SK-N-SH (cell line): ENCODE data around the gene MEIS1. TPM values are rescaled to one million over a fixed set of nuclear protein-coding genes. Genes with fewer than 3 reads are reported as not detected.

Experiments used
- CTCF ChIA-PET: fragments of 300-600, 350-600 bp; formaldehyde crosslinking; extraction: SDS; loops from one replicate; lab custom pipeline; 2021; lab: Yijun Ruan, JAX
- POLR2A ChIA-PET: fragments of 350-600 bp; sonication (Branson Sonifier 250); formaldehyde crosslinking; extraction: SDS; loops from one replicate; lab custom pipeline; 2020; ENCODE audit warnings: antibody characterized with exemption, inconsistent platforms; lab: Yijun Ruan, JAX
- DNase-seq: peaks from one replicate; pipeline ENCODE4 v3.0.0; 2012
- H2AFZ ChIP-seq: fragments of 200-600 bp; sonication (generic); 2 replicates; pipeline ENCODE4 v1.8.1; 2016; ENCODE audit warnings: antibody characterized with exemption, mild to moderate bottlenecking, low read depth
- H3F3A ChIP-seq: fragments of 200-600 bp; sonication (generic); replicated peaks from 2 replicates; pipeline ENCODE3; 2016; ENCODE audit warnings: antibody characterized with exemption, mild to moderate bottlenecking; ENCODE audit not compliant: insufficient read depth
- H3K27ac ChIP-seq, 2 experiments: fragments of 200-500 bp in 1 of 2; fragments of 200-600 bp in 1 of 2; sonication (Bioruptor generic) in 1 of 2; sonication (generic), shearing (Covaris generic) in 1 of 2; 2 replicates each; pipeline versions ENCODE4 v1.5.1 to v1.6.1; 2014 to 2016; ENCODE audit warnings: low read depth in 2 of 2, inconsistent platforms in 1 of 2, low read length in 1 of 2, mild to moderate bottlenecking in 1 of 2, mixed read lengths in 1 of 2
- H3K27me3 ChIP-seq: fragments of 200-600 bp; sonication (generic), shearing (Covaris generic); 2 replicates; pipeline ENCODE4 v1.6.1; 2016; ENCODE audit warnings: mixed run types; ENCODE audit not compliant: insufficient read depth
- H3K36me3 ChIP-seq, 2 experiments: fragments of 200-500 bp in 1 of 2; fragments of 200-600 bp in 1 of 2; sonication (Bioruptor generic) in 1 of 2; sonication (generic) in 1 of 2; replicated peaks in 1 of 2; 2 replicates each; pipeline versions ENCODE3 to v1.5.1; 2014 to 2016; ENCODE audit warnings: low read length in 1 of 2, mild to moderate bottlenecking in 1 of 2; ENCODE audit not compliant: insufficient read depth in 2 of 2, control insufficient read depth in 1 of 2
- H3K4me1 ChIP-seq, 2 experiments: fragments of 200-500 bp in 1 of 2; fragments of 200-600 bp in 1 of 2; sonication (Bioruptor generic) in 1 of 2; sonication (generic), shearing (Covaris generic) in 1 of 2; 2 replicates each; pipeline versions ENCODE4 v1.5.1 to v1.6.1; 2014 to 2016; ENCODE audit warnings: low read depth in 1 of 2, low read length in 1 of 2, mixed run types in 1 of 2; ENCODE audit not compliant: insufficient read depth in 2 of 2, control insufficient read depth in 1 of 2
- H3K4me2 ChIP-seq: fragments of 200-600 bp; sonication (generic), shearing (Covaris generic); 2 replicates; pipeline ENCODE4 v1.6.1; 2017; ENCODE audit warnings: mixed run types
- H3K4me3 ChIP-seq, 2 experiments: fragments of 200-500 bp in 1 of 2; fragments of 200-600 bp in 1 of 2; sonication (Bioruptor generic) in 1 of 2; sonication (generic), shearing (Covaris generic) in 1 of 2; 2 replicates each; pipeline versions ENCODE4 v1.5.1 to v1.8.1; 2014 to 2016; ENCODE audit warnings: low read depth in 2 of 2, inconsistent platforms in 1 of 2, low read length in 1 of 2, mild to moderate bottlenecking in 1 of 2, mixed read lengths in 1 of 2, moderate library complexity in 1 of 2
- H3K79me2 ChIP-seq: fragments of 200-600 bp; sonication (generic); 2 replicates; pipeline ENCODE4 v1.8.1; 2017; ENCODE audit warnings: mild to moderate bottlenecking; ENCODE audit not compliant: insufficient read depth
- H3K9ac ChIP-seq: fragments of 200-600 bp; sonication (generic); 2 replicates; pipeline ENCODE4 v1.6.1; 2017; ENCODE audit warnings: mixed run types
- H3K9me2 ChIP-seq: fragments of 200-600 bp; sonication (generic); 2 replicates; pipeline ENCODE4 v1.6.1; 2017; ENCODE audit warnings: mixed run types
- H3K9me3 ChIP-seq: fragments of 200-600 bp; sonication (generic); 2 replicates; pipeline ENCODE4 v1.6.1; 2017; ENCODE audit warnings: mixed run types, mild to moderate bottlenecking, moderate library complexity
- H4K20me1 ChIP-seq: fragments of 200-600 bp; sonication (generic); 2 replicates; pipeline ENCODE4 v1.6.1; 2017; ENCODE audit warnings: mild to moderate bottlenecking, mixed run types; ENCODE audit not compliant: insufficient read depth
- CHD2 ChIP-seq: fragments of 150-350 bp; IDR thresholded peaks from 2 replicates; pipeline ENCODE4 v1.6.1; 2018; ENCODE audit warnings: low read length; ENCODE audit not compliant: partially characterized antibody
- CTCF ChIP-seq: fragments of 200-600 bp; sonication (generic); IDR thresholded peaks from 2 replicates; pipeline ENCODE4 v1.6.1; 2017; ENCODE audit warnings: antibody characterized with exemption, mild to moderate bottlenecking, moderate library complexity
- EZH2phosphoT487 ChIP-seq: fragments of 200-600 bp; sonication (generic); IDR thresholded peaks from 2 replicates; pipeline ENCODE4 v1.6.1; 2017; ENCODE audit warnings: low read depth, mixed run types, mild to moderate bottlenecking, antibody characterized with exemption, moderate library complexity, borderline replicate concordance
- IRF3 ChIP-seq: fragments of 150-350 bp; IDR thresholded peaks from 2 replicates; pipeline ENCODE4 v1.6.1; 2016; ENCODE audit warnings: mild to moderate bottlenecking, low read depth, low read length
- JUND ChIP-seq: IDR thresholded peaks from 2 replicates; pipeline ENCODE4 v1.4.0; 2012
- MAX ChIP-seq: IDR thresholded peaks from 2 replicates; pipeline ENCODE4 v1.4.0; 2012; ENCODE audit warnings: low read depth
- MXI1 ChIP-seq: IDR thresholded peaks from 2 replicates; pipeline ENCODE4 v1.6.1; 2012; ENCODE audit warnings: mild to moderate bottlenecking, low read depth, low read length, improper control_type of control experiment
- NFIC ChIP-seq: IDR thresholded peaks from 2 replicates; pipeline ENCODE4 v1.4.0; 2012; ENCODE audit warnings: borderline replicate concordance
- RCOR1 ChIP-seq: fragments of 150-350 bp; IDR thresholded peaks from 2 replicates; pipeline ENCODE4 v1.6.1; 2017; ENCODE audit warnings: antibody characterized with exemption, low read length
- REST ChIP-seq: IDR thresholded peaks from 2 replicates; pipeline ENCODE4 v1.6.1; 2012; ENCODE audit warnings: mild to moderate bottlenecking, low read depth, low read length, moderate library complexity
- SIN3A ChIP-seq: IDR thresholded peaks from 2 replicates; pipeline ENCODE4 v1.6.1; 2012; ENCODE audit warnings: low read depth, mild to moderate bottlenecking, low read length, moderate library complexity, borderline replicate concordance
- TCF12 ChIP-seq: IDR thresholded peaks from 2 replicates; pipeline ENCODE4 v1.4.0; 2012
- ZBTB33 ChIP-seq: IDR thresholded peaks from 2 replicates; pipeline ENCODE4 v1.4.0; 2012; ENCODE audit warnings: low read depth, borderline replicate concordance
- WGBS: methylation state at CpG from one replicate; pipeline ENCODE4 v1.1.6; 2017; ENCODE audit warnings: low lambda C conversion rate; 5-methylcytosine and 5-hydroxymethylcytosine counted together
- polyA plus RNA-seq, 3 experiments: library from polyadenylated mRNA; depleted of rRNA; stranded (reverse); fragments of >200 nt; gene quantifications; 2 replicates each; pipeline ENCODE4 v1.2.3, GENCODE V29; 2012

Gene MEIS1
- polyA plus RNA-seq, 1 of the 3 experiments (the other 2 are of a cell fraction) = 16.9 TPM

- TF ChIP-seq TCF12 (no peak), SIN3A (no peak)
- Histone ChIP-seq H3F3A (peaks cover 4% of the 10 kb centered on the region), H3K36me3 (peaks cover 0 to 15% of the 10 kb centered on the region in 2 experiments), H3K4me1 (peaks cover 16 to 21% of the 10 kb centered on the region in 2 experiments; a peak in 3 of 4 replicates), H3K9ac (no peak overlapping the region), H3K4me2 (no peak overlapping the region), H3K9me2 (no peaks in the 10 kb centered on the region), H3K9me3 (no peaks in the 10 kb centered on the region), H3K27me3 (no peaks in the 10 kb centered on the region), H3K79me2 (no peaks in the 10 kb centered on the region), H2AFZ (no peak overlapping the region), H3K27ac (no peak overlapping the region), H3K4me3 (no peak overlapping the region), H4K20me1 (no peaks in the 10 kb centered on the region; the same call in 1 of the 2 replicates)
- ChIA-PET CTCF (interaction anchor here (1.4 to 1.5 kb wide), 2 partner anchors 8 to 73 kb away, joined by 3 to 4 read pairs; no protein-coding TSS in a partner anchor), POLR2A (no interaction called here)
- WGBS = 67% methylated on average over 3 of the region's 3 CpGs
- peak; percentile 25 for DNase-seq
Measured at GRCh38 chr2:66535574-66536289, 100.8 kb downstream of the MEIS1 start.

GRCh38 chr2:66536290-66536673 is 101.4 kb downstream of the MEIS1 start:
- Histone ChIP-seq H3K9ac (no peak overlapping the region), H3K27ac (no peak overlapping the region), H3K4me3 (no peak overlapping the region), H3K4me1 (peaks cover 16 to 21% of the 10 kb centered on the region in 2 experiments; a peak in 3 of 4 replicates), H3K4me2 (no peak overlapping the region), H3F3A (peaks cover 4% of the 10 kb centered on the region), H3K9me3 (no peaks in the 10 kb centered on the region), H2AFZ (no peak overlapping the region), H4K20me1 (no peaks in the 10 kb centered on the region; the same call in 1 of the 2 replicates), H3K27me3 (no peaks in the 10 kb centered on the region), H3K9me2 (no peaks in the 10 kb centered on the region), H3K79me2 (no peaks in the 10 kb centered on the region), H3K36me3 (peaks cover 0 to 9% of the 10 kb centered on the region in 2 experiments)
- no peak for TF ChIP-seq MXI1
- no peak for TF ChIP-seq CHD2
- TF ChIP-seq ZBTB33 = no peak
- no peak for TF ChIP-seq EZH2phosphoT487
- TF ChIP-seq REST = no peak
- no peak for TF ChIP-seq IRF3
- no peak for TF ChIP-seq JUND
- TF ChIP-seq MAX = no peak
- no peak for TF ChIP-seq NFIC
- no peak for TF ChIP-seq CTCF
- no peak for TF ChIP-seq RCOR1
- 93% methylated on average over 2 of the region's 2 CpGs for WGBS
- no peak for DNase-seq
- POLR2A ChIA-PET = no interaction called here
- CTCF ChIA-PET = interaction anchor here (0.6 to 1.5 kb wide), 3 partner anchors 9 to 1741 kb away, joined by 3 to 4 read pairs (median 4); no protein-coding TSS in a partner anchor
